IMR-90 (cell line): ENCODE data around the gene EVL. TPM values are rescaled to one million over a fixed set of nuclear protein-coding genes. Genes with fewer than 3 reads are reported as not detected.
A peak's percentile ranks its signal among the peaks of the same experiment; 100 is the strongest.

Source experiments
- ATAC-seq: fragments of 200-7000 bp; cut with Tn5 transposase; 2 replicates; pipeline ENCODE4 v1.9.1; 2020; ENCODE audit warnings: low read depth, mild to moderate bottlenecking, moderate library complexity
- BruUV-seq: library from RNA; stranded (reverse); fragments of 400-500 nt; replicated peaks from 2 replicates; lab custom pipeline; 2021; lab: Mats Ljungman, UMichigan
- CTCF ChIA-PET: fragments of 300-600 bp; formaldehyde crosslinking; extraction: SDS; loops from one replicate; lab custom pipeline; 2021; ENCODE audit warnings: antibody characterized with exemption; lab: Yijun Ruan, JAX
- POLR2A ChIA-PET: fragments of 300-600 bp; sonication (Branson Sonifier 250); formaldehyde crosslinking; loops from one replicate; lab custom pipeline; 2022; ENCODE audit warnings: antibody characterized with exemption; ENCODE audit not compliant: unreplicated experiment; lab: Charles Lee
- DNase-seq: peaks from one replicate; pipeline ENCODE4 v3.0.0; 2013
- H2AFZ ChIP-seq: replicated peaks from 2 replicates; pipeline ENCODE3; 2013; ENCODE audit warnings: low read length, mild to moderate bottlenecking; ENCODE audit not compliant: poor library complexity
- H2AK5ac ChIP-seq: 2 replicates; pipeline ENCODE4 v1.6.1; 2013; ENCODE audit warnings: low read depth, low read length, inconsistent platforms
- H2AK9ac ChIP-seq: replicated peaks from 2 replicates; pipeline ENCODE3; 2013; ENCODE audit warnings: mild to moderate bottlenecking, low read depth, low read length, moderate library complexity; ENCODE audit not compliant: poor library complexity
- H2BK120ac ChIP-seq: 2 replicates; pipeline ENCODE4 v1.6.1; 2013; ENCODE audit warnings: low read depth, low read length, inconsistent platforms
- H2BK15ac ChIP-seq: 3 replicates; pipeline ENCODE4 v1.6.1; 2013; ENCODE audit warnings: low read depth, low read length, inconsistent platforms
- H2BK20ac ChIP-seq: 2 replicates; pipeline ENCODE4 v1.6.1; 2013; ENCODE audit warnings: low read depth, mild to moderate bottlenecking, inconsistent platforms, low read length, moderate library complexity
- H2BK5ac ChIP-seq: 2 replicates; pipeline ENCODE4 v1.6.1; 2013; ENCODE audit warnings: mild to moderate bottlenecking, low read depth, low read length, inconsistent platforms; ENCODE audit not compliant: poor library complexity, severe bottlenecking
- H3K14ac ChIP-seq: replicated peaks from 2 replicates; pipeline ENCODE4 v1.6.1; 2013; ENCODE audit warnings: low read depth, low read length, inconsistent platforms
- H3K18ac ChIP-seq: 2 replicates; pipeline ENCODE4 v1.6.1; 2013; ENCODE audit warnings: low read depth, low read length, control low read depth
- H3K23ac ChIP-seq: 2 replicates; pipeline ENCODE4 v1.6.1; 2013; ENCODE audit warnings: low read depth, low read length, inconsistent platforms
- H3K27ac ChIP-seq: 2 replicates; pipeline ENCODE4 v1.5.1; 2013; ENCODE audit warnings: mild to moderate bottlenecking, control low read depth, low read length; ENCODE audit not compliant: insufficient read depth
- H3K27me3 ChIP-seq: 2 replicates; pipeline ENCODE4 v1.6.1; 2013; ENCODE audit warnings: low read length; ENCODE audit not compliant: control insufficient read depth, insufficient read depth
- H3K36me3 ChIP-seq: 2 replicates; pipeline ENCODE4 v1.6.1; 2013; ENCODE audit warnings: low read length, mixed read lengths; ENCODE audit not compliant: control insufficient read depth, insufficient read depth
- H3K4ac ChIP-seq: 2 replicates; pipeline ENCODE4 v1.6.1; 2013; ENCODE audit warnings: low read depth, low read length, inconsistent platforms
- H3K4me1 ChIP-seq: 2 replicates; pipeline ENCODE4 v1.6.1; 2013; ENCODE audit warnings: low read length, mixed read lengths; ENCODE audit not compliant: control insufficient read depth, insufficient read depth
- H3K4me2 ChIP-seq: 2 replicates; pipeline ENCODE4 v1.6.1; 2013; ENCODE audit warnings: low read depth, mild to moderate bottlenecking, control low read depth, low read length, moderate library complexity
- H3K4me3 ChIP-seq: 2 replicates; pipeline ENCODE4 v1.5.1; 2013; ENCODE audit warnings: low read depth, mild to moderate bottlenecking, control low read depth, low read length, moderate library complexity; ENCODE audit not compliant: insufficient read depth
- H3K56ac ChIP-seq: 2 replicates; pipeline ENCODE4 v1.6.1; 2013; ENCODE audit warnings: low read length, inconsistent platforms; ENCODE audit not compliant: insufficient read depth; ENCODE audit errors: extremely low read depth
- H3K79me1 ChIP-seq, 2 experiments: 2 replicates each; pipeline ENCODE4 v1.6.1; 2013; ENCODE audit warnings: low read length in 2 of 2, inconsistent platforms in 1 of 2, low read depth in 1 of 2
- H3K9ac ChIP-seq: 2 replicates; pipeline ENCODE4 v1.6.1; 2013; ENCODE audit warnings: low read depth, low read length, control low read depth
- H3K9me1 ChIP-seq: 2 replicates; pipeline ENCODE4 v1.6.1; 2013; ENCODE audit warnings: low read length, inconsistent platforms; ENCODE audit not compliant: insufficient read depth
- H3K9me3 ChIP-seq: 2 replicates; pipeline ENCODE4 v1.6.1; 2013; ENCODE audit warnings: low read length; ENCODE audit not compliant: control insufficient read depth, insufficient read depth
- H4K20me1 ChIP-seq: 2 replicates; pipeline ENCODE4 v1.6.1; 2013; ENCODE audit warnings: low read length, inconsistent platforms; ENCODE audit not compliant: insufficient read depth
- H4K5ac ChIP-seq: 2 replicates; pipeline ENCODE4 v1.6.1; 2013; ENCODE audit warnings: mild to moderate bottlenecking, low read depth, low read length, control low read depth
- H4K8ac ChIP-seq, 2 experiments: 2 replicates each; pipeline ENCODE4 v1.6.1; 2013; ENCODE audit warnings: low read depth in 2 of 2, low read length in 2 of 2, control low read depth in 1 of 2, inconsistent platforms in 1 of 2
- H4K91ac ChIP-seq: 2 replicates; pipeline ENCODE4 v1.6.1; 2013; ENCODE audit warnings: low read depth, low read length, inconsistent platforms; ENCODE audit not compliant: insufficient read depth
- MXI1 ChIP-seq: IDR thresholded peaks from 2 replicates; pipeline ENCODE4 v1.6.1; 2012; ENCODE audit warnings: low read depth, mild to moderate bottlenecking, low read length, moderate library complexity, borderline replicate concordance
- RAD21 ChIP-seq: IDR thresholded peaks from 2 replicates; pipeline ENCODE4 v1.6.1; 2012; ENCODE audit warnings: low read length, improper control_type of control experiment
- WGBS, 2 experiments: methylation state at CpG; one replicate each; pipeline versions ENCODE4 v1.1.5 to v1.1.7; 2013; ENCODE audit warnings: missing lambda C conversion rate in 2 of 2; ENCODE audit not compliant: insufficient read length in 1 of 2; ENCODE audit errors: extremely low coverage in 2 of 2; 5-methylcytosine and 5-hydroxymethylcytosine counted together
- dilution Hi-C: fragments of 300-500 bp; cut with HindIII; formaldehyde crosslinking; loops from one replicate; pipeline ENCODE4 v1.14.3; 2018; ENCODE audit warnings: low sequenced_read_pairs; ENCODE audit not compliant: unreplicated experiment
- in situ Hi-C: fragments of 300-500 bp; cut with MboI; formaldehyde crosslinking; loops from 3 replicates; pipeline ENCODE4 v1.14.3; 2019; ENCODE audit warnings: low sequenced_read_pairs, inconsistent platforms, mixed read lengths
- intact Hi-C: fragments of 100-400 bp; cut with micrococcal nuclease; formaldehyde crosslinking; loops from 2 replicates; pipeline ENCODE4 v1.10.0; 2022
- polyA plus RNA-seq, 3 experiments: library from polyadenylated mRNA; depleted of rRNA; stranded (reverse); fragments of >200 nt; gene quantifications; 2 replicates each; pipeline ENCODE4 v1.2.3, GENCODE V29; 2012; ENCODE audit warnings: low replicate concordance in 1 of 3
- total RNA-seq: library from RNA; depleted of rRNA; stranded (reverse); fragments of >200 nt; gene quantifications from 2 replicates; pipeline ENCODE4 v1.2.3, GENCODE V29; 2012
- TF ChIP-seq, protein P1 (sequence below): conservative IDR thresholded peaks from 2 replicates; pipeline ENCODE4 v1.5.1; 2012; ENCODE audit warnings: mild to moderate bottlenecking, low read depth, low read length, improper control_type of control experiment

Gene EVL
- total and polyA plus RNA-seq, 2 of the 4 experiments (the other 2 are of a cell fraction), result 7.2 to 36.5 TPM

DNA sequence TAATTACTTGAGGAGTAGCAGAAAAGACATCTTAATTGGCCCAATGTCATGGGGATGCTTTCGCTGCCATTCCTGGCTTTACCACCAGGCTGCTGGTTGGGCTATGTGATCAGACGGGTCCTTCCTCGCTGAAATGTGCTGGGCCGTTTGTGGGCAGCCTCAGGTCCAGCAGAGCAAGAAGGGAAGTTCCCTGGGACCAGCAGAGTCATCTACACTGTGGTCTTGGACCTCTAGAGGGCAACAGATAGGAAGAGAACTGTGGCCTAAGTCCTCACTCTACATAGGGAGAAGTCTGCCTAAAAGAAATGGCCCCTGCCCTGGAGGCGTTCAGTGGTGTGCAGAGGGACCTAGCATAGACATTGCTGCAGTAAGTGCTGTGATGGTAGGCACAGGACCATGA is 10.9 kb downstream of the EVL start:
- CTCF ChIA-PET, result no interaction called here
- no peak overlapping the region for H4K8ac ChIP-seq
- no peak overlapping the region for H2BK20ac ChIP-seq
- H2BK120ac ChIP-seq, result no peak overlapping the region
- no peak overlapping the region for H2BK15ac ChIP-seq
- H3K4ac ChIP-seq, result no peak overlapping the region
- H4K20me1 ChIP-seq, result peaks cover 20% of the 10 kb centered on the region
- no peak overlapping the region for H3K27ac ChIP-seq
- peak; percentile 35 for ATAC-seq
- H4K91ac ChIP-seq, result no peak overlapping the region
- no peak overlapping the region for H2AFZ ChIP-seq
- H3K4me1 ChIP-seq, result peaks cover 8% of the 10 kb centered on the region; the same call in 1 of the 2 replicates
- POLR2A ChIA-PET, result interaction anchor here (0.6 kb wide), 1 partner anchor 261 kb away, joined by 5 read pairs; no protein-coding TSS in a partner anchor
- H3K27me3 ChIP-seq, result no peaks in the 10 kb centered on the region
- H3K36me3 ChIP-seq, result no peaks in the 10 kb centered on the region
- dilution Hi-C loops, result no loop called here
- H3K4me2 ChIP-seq, result no peak overlapping the region
- H2BK5ac ChIP-seq, result no peak overlapping the region
- DNase-seq, result peak; percentile 40
- no peak overlapping the region for H3K4me3 ChIP-seq
- 100% methylated on average over 2 of the region's 5 CpGs; no CpG with 5 or more reads in 1 of the 2 experiments for WGBS, 2 experiments
- no peak overlapping the region for H3K9ac ChIP-seq
- 0 out of 2 replicates have a peak overlapping the region, but pooled peaks have one; percentile 44 for H3K14ac ChIP-seq
- intact Hi-C loops, result no loop called here
- no peak overlapping the region for H3K23ac ChIP-seq
- H4K5ac ChIP-seq, result no peak overlapping the region
- no peak overlapping the region for H3K56ac ChIP-seq
- no peaks in the 10 kb centered on the region for H3K9me3 ChIP-seq
- in situ Hi-C loops, result no loop called here
- TF ChIP-seq RAD21, result peak; percentile 3; the same call in 1 of the 2 replicates
- TF ChIP-seq, protein P1, sequence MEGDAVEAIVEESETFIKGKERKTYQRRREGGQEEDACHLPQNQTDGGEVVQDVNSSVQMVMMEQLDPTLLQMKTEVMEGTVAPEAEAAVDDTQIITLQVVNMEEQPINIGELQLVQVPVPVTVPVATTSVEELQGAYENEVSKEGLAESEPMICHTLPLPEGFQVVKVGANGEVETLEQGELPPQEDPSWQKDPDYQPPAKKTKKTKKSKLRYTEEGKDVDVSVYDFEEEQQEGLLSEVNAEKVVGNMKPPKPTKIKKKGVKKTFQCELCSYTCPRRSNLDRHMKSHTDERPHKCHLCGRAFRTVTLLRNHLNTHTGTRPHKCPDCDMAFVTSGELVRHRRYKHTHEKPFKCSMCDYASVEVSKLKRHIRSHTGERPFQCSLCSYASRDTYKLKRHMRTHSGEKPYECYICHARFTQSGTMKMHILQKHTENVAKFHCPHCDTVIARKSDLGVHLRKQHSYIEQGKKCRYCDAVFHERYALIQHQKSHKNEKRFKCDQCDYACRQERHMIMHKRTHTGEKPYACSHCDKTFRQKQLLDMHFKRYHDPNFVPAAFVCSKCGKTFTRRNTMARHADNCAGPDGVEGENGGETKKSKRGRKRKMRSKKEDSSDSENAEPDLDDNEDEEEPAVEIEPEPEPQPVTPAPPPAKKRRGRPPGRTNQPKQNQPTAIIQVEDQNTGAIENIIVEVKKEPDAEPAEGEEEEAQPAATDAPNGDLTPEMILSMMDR, result peak; percentile 27; the same call in 1 of the 2 replicates
- no peak for TF ChIP-seq MXI1
- BruUV-seq, result no TSS peak
- H2AK5ac ChIP-seq, result 0 out of 2 replicates have a peak overlapping the region, but pooled peaks have one; percentile 38
- peaks cover 6% of the 10 kb centered on the region; the same call in 1 of the 2 replicates for H3K9me1 ChIP-seq
- no peak overlapping the region for H2AK9ac ChIP-seq
- no peak overlapping the region for H3K18ac ChIP-seq
- peaks cover 7 to 8% of the 10 kb centered on the region in 2 experiments; a peak in 2 of 4 replicates for H3K79me1 ChIP-seq
